ENCODE measurements around the gene DPY19L1. TPM values are rescaled to one million over a fixed set of nuclear protein-coding genes. Genes with fewer than 3 reads are reported as not detected.
A peak's percentile ranks its signal among the peaks of the same experiment; 100 is the strongest.

DPY19L1 gene
- total and polyA plus RNA-seq, 8 donors, result 2.0 to 28.7 (median 5.0) TPM

DNA sequence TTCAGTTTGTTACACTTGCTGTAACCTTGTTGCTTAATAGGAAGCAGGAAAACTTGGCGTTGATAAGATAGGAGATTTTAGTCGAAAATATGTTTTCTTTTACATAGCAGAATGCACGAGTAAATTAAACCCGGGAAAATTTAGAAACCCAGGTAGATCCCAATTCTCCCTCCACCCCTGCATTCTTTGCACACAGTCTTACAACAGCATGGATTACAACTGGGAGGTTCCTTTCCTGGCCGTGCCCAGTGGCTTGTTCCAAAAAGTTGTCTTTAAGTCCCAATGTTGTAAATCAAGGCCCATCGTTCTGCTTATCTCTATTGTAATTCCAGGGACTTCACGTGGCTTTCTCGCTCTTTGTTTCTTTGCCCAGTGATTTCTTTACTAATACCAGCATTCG, 1.1 kb upstream of the DPY19L1 start:
- H3K36me3 ChIP-seq, result no peaks in the 10 kb centered on the region
- H3K4me3 ChIP-seq, result peak overlapping the region; percentile 64 to 86 (median 72)
- intact Hi-C loops (cut with DNase I; ENCODE audit: low total_unique reads), result no loop called here
- peak in 1 of 2 donors; percentile 12 for DNase-seq
- no peaks in the 10 kb centered on the region for H3K9me3 ChIP-seq
- no peak for TF ChIP-seq EP300 (IDR thresholded peaks at IDR 0.05)
- no peak for TF ChIP-seq POLR2A (IDR thresholded peaks at IDR 0.05)
- TF ChIP-seq, protein P1, sequence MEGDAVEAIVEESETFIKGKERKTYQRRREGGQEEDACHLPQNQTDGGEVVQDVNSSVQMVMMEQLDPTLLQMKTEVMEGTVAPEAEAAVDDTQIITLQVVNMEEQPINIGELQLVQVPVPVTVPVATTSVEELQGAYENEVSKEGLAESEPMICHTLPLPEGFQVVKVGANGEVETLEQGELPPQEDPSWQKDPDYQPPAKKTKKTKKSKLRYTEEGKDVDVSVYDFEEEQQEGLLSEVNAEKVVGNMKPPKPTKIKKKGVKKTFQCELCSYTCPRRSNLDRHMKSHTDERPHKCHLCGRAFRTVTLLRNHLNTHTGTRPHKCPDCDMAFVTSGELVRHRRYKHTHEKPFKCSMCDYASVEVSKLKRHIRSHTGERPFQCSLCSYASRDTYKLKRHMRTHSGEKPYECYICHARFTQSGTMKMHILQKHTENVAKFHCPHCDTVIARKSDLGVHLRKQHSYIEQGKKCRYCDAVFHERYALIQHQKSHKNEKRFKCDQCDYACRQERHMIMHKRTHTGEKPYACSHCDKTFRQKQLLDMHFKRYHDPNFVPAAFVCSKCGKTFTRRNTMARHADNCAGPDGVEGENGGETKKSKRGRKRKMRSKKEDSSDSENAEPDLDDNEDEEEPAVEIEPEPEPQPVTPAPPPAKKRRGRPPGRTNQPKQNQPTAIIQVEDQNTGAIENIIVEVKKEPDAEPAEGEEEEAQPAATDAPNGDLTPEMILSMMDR (IDR thresholded peaks at IDR 0.05), result no peak
- WGBS, 5 donors, result 19 to 29% (median 24%) methylated on average over 9 of the region's 9 CpGs
- H3K27me3 ChIP-seq, result no peaks in the 10 kb centered on the region
- H3K27ac ChIP-seq, result peak overlapping the region in 4 of 5 donors; percentile 85 to 93 (median 92)
- peaks cover 16 to 26% (median 20%) of the 10 kb centered on the region in 4 donors for H3K4me1 ChIP-seq

DNA sequence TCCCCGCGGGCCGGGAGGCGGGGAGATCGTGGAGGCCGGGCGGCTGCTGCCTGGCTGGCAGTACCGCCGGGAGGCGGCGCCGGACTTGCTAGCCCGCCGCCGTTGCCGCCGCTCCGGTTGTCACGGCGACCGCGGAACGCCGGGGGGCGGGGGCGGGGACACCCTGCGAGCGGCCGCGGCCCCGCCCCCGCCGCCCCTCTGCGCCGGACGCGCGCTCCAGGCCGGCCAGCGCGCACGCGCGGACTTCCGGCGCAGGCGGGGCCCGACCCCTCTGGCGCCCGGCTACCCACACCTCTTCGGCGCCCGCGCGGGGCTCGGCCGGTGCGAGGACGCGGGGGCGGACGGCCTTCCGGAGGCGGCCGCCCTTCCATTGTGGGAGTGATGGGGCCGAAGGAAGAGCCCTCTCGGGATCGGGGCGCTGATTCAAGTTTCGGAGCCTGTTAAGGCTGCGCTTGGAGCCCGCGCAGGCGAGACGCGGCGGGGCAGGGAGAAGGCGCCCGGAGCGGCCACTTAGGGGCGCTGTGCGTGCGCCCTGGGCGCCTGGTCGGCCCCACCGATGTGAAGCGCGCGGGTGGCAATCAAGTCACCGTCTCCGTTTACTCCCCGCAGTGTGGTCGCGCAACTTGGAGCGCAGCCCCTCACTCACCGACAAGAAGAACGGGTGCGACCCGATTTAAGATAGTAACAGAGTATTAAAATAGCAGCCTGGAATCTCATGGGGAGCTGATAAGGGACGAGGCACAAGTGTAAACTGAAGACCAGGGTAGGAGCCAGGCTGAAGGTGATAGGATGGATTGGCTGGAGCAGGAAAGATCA, 449 bp upstream of the DPY19L1 start:
- TF ChIP-seq POLR2A (IDR thresholded peaks at IDR 0.05) (no peak), EP300 (IDR thresholded peaks at IDR 0.05) (no peak), POLR2AphosphoS5 (IDR thresholded peaks at IDR 0.05) (peak in 2 of 3 donors; percentile 6 to 47)
- TF ChIP-seq, protein P1 (IDR thresholded peaks at IDR 0.05), result peak in 5 of 7 experiments; percentile 71 to 84 (median 76)
- Histone ChIP-seq H3K27ac (peak overlapping the region; percentile 85 to 98 (median 92)), H3K9me3 (no peaks in the 10 kb centered on the region), H3K27me3 (no peaks in the 10 kb centered on the region), H3K4me1 (peaks cover 16 to 26% (median 20%) of the 10 kb centered on the region in 4 donors), H3K4me3 (peak overlapping the region; percentile 64 to 86 (median 72)), H3K36me3 (no peaks in the 10 kb centered on the region)
- intact Hi-C loops (cut with DNase I; ENCODE audit: low total_unique reads), result no loop called here
- DNase-seq, result peak; percentile 97 to 98
- WGBS, 5 donors, result 0 to 1% (median 1%) methylated on average over 12 to 98 of the region's 100 CpGs

DNA sequence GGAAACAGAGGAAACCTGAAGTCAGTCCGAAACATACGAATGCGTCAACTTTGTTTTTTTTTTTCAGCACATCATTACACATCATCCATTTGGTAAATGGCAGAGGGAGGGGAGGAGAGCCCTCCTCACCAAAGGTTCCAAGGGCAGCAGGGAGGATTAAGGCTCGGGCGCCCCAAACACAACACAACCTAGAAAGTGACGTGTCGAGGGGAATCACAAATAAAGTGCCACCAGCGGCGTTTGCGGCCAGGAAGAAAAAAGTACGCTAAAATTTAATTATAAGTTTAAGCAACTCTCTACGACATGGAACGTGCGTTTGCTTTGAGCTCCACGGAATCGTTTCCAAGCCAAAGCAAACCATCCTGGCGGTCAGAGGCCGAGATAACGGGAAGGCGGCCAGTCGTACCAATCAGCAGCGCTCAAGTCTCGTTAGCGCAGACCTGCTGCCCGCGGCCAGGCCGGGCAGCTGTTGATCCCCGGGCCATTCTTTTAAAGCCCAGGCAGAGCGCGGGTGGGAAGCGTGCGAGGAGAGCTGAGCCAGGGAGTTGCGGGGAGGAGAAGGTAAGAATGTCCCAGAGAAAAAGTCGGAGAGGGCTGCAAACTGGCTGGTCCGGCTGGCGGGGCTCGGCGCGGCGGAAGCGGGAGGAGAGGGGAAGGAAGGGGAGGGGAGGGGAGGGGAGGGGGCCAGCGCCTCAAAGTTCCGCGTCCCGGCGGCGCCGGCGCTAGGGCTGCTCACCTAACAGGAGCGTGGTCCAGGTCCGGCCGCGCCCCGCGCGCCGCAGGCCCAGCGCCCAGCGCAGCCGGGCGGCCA, 719 bp downstream of the DPY19L1 start:
- WGBS, 5 donors, result 0 to 1% (median 1%) methylated on average over 41 to 61 of the region's 61 CpGs

More for the DNA sequence above, 719 bp downstream of the DPY19L1 start:
- H3K4me1 ChIP-seq, result peaks cover 16 to 26% (median 20%) of the 10 kb centered on the region in 4 donors
- TF ChIP-seq, protein P1 (IDR thresholded peaks at IDR 0.05), result no peak
- TF ChIP-seq EP300 (IDR thresholded peaks at IDR 0.05) (no peak), POLR2A (IDR thresholded peaks at IDR 0.05) (no peak), POLR2AphosphoS5 (IDR thresholded peaks at IDR 0.05) (no peak)
- H3K27me3 ChIP-seq, result no peaks in the 10 kb centered on the region
- H3K27ac ChIP-seq, result peak overlapping the region; percentile 78 to 98 (median 92)
- H3K4me3 ChIP-seq, result peak overlapping the region; percentile 64 to 86 (median 72)
- intact Hi-C loops (cut with DNase I; ENCODE audit: low total_unique reads), result no loop called here
- peak; percentile 74 to 84 for DNase-seq
- no peaks in the 10 kb centered on the region for H3K36me3 ChIP-seq
- H3K9me3 ChIP-seq, result no peaks in the 10 kb centered on the region
